Adrenal gland (tissue), 5 donors: ENCODE data around the gene SV2C.

Experiments
- POLR2A ChIP-seq, 2 donors: fragments of 450-650 bp; IDR thresholded peaks; one replicate each; pipeline ENCODE4 v1.6.1; 2017; ENCODE audit warnings: antibody characterized with exemption in 2 of 2, mild to moderate bottlenecking in 2 of 2, moderate library complexity in 1 of 2
- TF ChIP-seq, protein P1 (sequence below), 6 experiments: fragments of 450-650 bp in 4 of 6; fragments of 200-600 bp in 2 of 6; sonication (generic) in 1 of 6; IDR thresholded peaks; 1 replicate in 5 of 6; 2 replicates in 1 of 6; pipeline versions ENCODE4 v1.5.1 to v1.8.0; 2016 to 2021; ENCODE audit warnings: antibody characterized with exemption in 6 of 6, mild to moderate bottlenecking in 2 of 6, moderate library complexity in 1 of 6
- donor health status: DM: no; HTN: no; CAD: no.

DNA sequence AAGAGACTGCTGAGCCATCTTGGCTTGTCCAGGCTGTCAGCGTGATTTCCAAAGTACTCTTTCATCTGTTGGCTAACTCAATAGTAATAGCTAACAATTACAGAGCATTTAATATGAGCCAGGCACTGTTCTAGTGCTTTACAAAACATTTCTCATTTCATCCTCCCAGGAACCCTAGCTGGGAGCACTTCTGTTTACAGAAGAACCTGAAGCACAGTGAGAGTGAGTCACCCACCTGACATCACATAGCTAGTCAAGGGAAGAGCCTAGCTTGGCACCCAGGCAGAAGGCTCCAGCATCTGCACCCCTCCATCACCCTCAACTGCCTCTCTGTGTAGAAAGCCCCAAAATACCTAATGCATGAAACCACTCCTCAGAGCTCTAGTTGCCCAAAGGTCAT, 262.4 kb downstream of the SV2C start:
- TF ChIP-seq, protein P1, sequence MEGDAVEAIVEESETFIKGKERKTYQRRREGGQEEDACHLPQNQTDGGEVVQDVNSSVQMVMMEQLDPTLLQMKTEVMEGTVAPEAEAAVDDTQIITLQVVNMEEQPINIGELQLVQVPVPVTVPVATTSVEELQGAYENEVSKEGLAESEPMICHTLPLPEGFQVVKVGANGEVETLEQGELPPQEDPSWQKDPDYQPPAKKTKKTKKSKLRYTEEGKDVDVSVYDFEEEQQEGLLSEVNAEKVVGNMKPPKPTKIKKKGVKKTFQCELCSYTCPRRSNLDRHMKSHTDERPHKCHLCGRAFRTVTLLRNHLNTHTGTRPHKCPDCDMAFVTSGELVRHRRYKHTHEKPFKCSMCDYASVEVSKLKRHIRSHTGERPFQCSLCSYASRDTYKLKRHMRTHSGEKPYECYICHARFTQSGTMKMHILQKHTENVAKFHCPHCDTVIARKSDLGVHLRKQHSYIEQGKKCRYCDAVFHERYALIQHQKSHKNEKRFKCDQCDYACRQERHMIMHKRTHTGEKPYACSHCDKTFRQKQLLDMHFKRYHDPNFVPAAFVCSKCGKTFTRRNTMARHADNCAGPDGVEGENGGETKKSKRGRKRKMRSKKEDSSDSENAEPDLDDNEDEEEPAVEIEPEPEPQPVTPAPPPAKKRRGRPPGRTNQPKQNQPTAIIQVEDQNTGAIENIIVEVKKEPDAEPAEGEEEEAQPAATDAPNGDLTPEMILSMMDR (IDR thresholded peaks at IDR 0.05) = no peak
- no peak for TF ChIP-seq POLR2A (IDR thresholded peaks at IDR 0.05)
